ENCODE measurements around the gene AP5B1. TPM values are rescaled to one million over a fixed set of nuclear protein-coding genes. Genes with fewer than 3 reads are reported as not detected.

AP5B1 gene
- total RNA-seq, 3 donors from 2014 or later: 15.5 to 19.3 (median 17.6) TPM

DNA sequence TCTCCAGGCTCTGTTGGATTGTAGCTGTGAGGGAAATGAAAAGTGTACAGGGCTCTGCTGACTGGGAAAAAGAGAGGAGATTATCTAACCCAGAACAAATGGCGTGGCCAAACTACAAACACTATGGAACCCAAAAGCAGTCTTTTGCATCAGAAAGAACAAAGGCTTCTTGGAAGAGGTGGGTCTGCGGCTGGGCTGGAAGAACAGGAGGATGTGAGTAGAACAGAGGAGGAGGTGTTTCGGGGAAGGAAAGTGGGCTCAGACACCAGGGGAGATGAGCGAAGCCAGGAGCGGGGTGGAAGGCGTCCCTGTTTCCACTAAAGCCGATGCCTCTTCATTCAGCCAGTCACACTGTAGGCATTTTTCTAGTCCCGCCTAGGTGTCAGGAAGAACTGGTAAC is 18.1 kb upstream of the AP5B1 start:
- intact Hi-C loops (cut with DNase I; ENCODE audit: low total_unique reads): no loop called here
- Histone ChIP-seq H3K27ac (no peak overlapping the region), H3K4me1 (no peaks in the 10 kb centered on the region), H3K27me3 (peaks cover 0 to 23% of the 10 kb centered on the region in 2 donors), H3K4me3 (no peak overlapping the region), H3K36me3 (no peaks in the 10 kb centered on the region), H3K9me3 (no peaks in the 10 kb centered on the region)
- no peak for DNase-seq (ENCODE audit: low spot score in 2 of 2)
- TF ChIP-seq, protein P1, sequence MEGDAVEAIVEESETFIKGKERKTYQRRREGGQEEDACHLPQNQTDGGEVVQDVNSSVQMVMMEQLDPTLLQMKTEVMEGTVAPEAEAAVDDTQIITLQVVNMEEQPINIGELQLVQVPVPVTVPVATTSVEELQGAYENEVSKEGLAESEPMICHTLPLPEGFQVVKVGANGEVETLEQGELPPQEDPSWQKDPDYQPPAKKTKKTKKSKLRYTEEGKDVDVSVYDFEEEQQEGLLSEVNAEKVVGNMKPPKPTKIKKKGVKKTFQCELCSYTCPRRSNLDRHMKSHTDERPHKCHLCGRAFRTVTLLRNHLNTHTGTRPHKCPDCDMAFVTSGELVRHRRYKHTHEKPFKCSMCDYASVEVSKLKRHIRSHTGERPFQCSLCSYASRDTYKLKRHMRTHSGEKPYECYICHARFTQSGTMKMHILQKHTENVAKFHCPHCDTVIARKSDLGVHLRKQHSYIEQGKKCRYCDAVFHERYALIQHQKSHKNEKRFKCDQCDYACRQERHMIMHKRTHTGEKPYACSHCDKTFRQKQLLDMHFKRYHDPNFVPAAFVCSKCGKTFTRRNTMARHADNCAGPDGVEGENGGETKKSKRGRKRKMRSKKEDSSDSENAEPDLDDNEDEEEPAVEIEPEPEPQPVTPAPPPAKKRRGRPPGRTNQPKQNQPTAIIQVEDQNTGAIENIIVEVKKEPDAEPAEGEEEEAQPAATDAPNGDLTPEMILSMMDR (IDR thresholded peaks at IDR 0.05): no peak
- TF ChIP-seq POLR2A (IDR thresholded peaks at IDR 0.05) (no peak), POLR2AphosphoS5 (IDR thresholded peaks at IDR 0.05) (no peak)

DNA sequence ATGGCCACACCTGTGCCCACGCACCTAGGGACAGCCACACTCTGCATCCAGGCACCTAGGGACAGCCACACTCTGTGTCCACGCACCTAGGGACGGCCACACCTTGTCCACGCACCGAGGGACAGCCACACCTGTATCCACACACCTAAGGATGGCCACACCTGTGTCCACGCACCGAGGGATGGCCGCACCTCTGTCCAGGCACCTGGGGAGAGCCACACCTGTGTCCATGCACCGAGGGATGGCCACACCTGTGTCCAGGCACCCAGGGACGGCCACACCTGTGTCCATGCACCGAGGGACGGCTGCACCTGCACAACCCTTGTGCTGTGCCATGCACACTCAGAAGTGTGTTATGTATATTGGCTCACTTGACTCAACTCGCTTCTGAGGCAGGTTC is 16.9 kb upstream of the AP5B1 start:
- no peak overlapping the region for H3K4me3 ChIP-seq
- intact Hi-C loops (cut with DNase I; ENCODE audit: low total_unique reads): no loop called here
- H3K4me1 ChIP-seq: no peaks in the 10 kb centered on the region
- no peak for DNase-seq (ENCODE audit: low spot score in 2 of 2)
- no peaks in the 10 kb centered on the region for H3K9me3 ChIP-seq
- no peaks in the 10 kb centered on the region for H3K36me3 ChIP-seq
- peaks cover 0 to 11% of the 10 kb centered on the region in 2 donors for H3K27me3 ChIP-seq
- no peak overlapping the region for H3K27ac ChIP-seq
- TF ChIP-seq, protein P1 (IDR thresholded peaks at IDR 0.05): no peak
- no peak for TF ChIP-seq POLR2AphosphoS5 (IDR thresholded peaks at IDR 0.05)
- TF ChIP-seq POLR2A (IDR thresholded peaks at IDR 0.05): no peak

DNA sequence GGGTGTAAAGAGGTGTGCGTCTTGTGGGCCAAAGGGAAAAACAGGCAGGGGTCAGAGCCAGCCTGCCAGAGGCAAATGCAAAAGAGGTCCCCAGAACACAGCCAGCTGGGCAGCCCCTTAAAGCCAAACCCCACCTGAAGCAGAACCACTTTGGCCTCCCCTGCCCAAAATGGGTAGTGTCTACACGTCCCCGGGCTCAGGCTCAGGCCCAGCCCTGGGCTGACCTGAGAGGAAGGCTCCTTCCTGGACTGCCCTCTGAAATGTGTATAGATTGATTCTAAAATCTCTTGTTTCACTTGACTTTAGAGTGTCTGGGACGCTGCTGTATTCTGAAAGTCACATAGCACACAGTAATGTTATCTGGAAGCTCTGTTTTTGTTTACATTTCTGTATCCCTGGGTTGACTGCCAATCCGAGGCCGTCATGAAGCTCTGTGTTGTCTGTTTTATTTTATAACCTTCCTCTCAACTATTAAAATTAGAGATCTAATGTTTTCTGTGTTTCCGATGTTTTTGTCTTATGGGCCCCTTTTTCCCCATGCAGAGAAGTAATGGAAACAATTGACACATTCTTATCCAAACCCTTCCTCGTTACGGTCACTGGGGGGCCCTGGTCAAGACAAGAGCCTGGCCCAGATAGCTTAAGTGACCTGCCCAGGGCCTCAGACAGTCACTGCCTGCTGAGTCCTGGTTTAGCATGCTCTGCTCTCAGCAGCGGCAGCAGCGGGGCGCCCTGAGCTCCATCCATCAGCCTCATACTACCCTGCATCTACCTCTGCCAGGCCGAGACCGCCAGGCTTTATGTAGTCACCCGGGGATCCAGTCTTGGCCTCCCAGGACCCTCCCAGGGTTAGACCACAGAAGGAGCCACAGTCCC is 16.2 kb upstream of the AP5B1 start:
- Histone ChIP-seq H3K4me3 (no peak overlapping the region), H3K9me3 (no peaks in the 10 kb centered on the region), H3K27ac (no peak overlapping the region), H3K4me1 (peaks cover 0 to 5% of the 10 kb centered on the region in 2 donors), H3K36me3 (no peaks in the 10 kb centered on the region), H3K27me3 (peaks cover 0 to 5% of the 10 kb centered on the region in 2 donors)
- DNase-seq (ENCODE audit: low spot score in 2 of 2): no peak
- TF ChIP-seq, protein P1 (IDR thresholded peaks at IDR 0.05): no peak
- TF ChIP-seq POLR2AphosphoS5 (IDR thresholded peaks at IDR 0.05) (no peak), POLR2A (IDR thresholded peaks at IDR 0.05) (no peak)
- intact Hi-C loops (cut with DNase I; ENCODE audit: low total_unique reads): no loop called here

DNA sequence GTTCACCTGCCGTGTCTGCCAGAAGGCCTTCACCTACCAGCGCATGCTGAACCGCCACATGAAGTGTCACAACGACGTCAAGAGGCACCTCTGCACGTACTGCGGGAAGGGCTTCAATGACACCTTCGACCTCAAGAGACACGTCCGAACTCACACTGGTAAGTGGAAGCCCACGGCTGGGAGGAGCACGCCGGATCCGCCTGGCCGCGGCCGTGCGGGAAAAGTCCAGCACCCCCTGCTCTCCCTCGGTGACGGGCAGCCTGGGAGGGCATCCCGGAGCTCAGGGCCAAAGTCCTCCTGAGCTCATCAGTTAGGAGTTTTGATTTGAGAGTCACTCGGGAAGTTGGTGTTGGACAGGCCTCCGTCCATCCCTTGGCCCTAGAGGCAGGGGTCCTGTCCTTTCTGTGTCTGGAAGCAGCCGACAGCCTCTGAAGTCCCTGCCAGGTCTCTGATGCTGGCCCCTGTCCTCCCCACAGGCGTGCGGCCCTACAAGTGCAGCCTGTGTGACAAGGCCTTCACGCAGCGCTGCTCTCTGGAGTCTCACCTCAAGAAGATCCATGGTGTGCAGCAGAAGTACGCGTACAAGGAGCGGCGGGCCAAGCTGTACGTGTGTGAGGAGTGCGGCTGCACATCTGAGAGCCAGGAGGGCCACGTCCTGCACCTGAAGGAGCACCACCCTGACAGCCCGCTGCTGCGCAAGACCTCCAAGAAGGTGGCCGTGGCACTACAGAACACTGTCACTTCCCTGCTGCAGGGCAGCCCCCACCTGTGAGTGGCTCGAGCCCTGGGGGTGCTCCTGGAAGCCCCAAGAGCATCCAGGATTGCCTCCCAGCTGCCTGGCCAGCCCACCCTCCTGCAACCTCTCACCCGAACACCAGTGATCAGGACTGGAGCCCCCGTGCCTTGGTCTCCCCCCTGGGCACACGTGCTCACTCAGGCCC is 14.1 kb upstream of the AP5B1 start:
- Histone ChIP-seq H3K36me3 (no peaks in the 10 kb centered on the region), H3K27ac (no peak overlapping the region), H3K9me3 (no peaks in the 10 kb centered on the region), H3K4me3 (no peak overlapping the region), H3K4me1 (peaks cover 0 to 20% of the 10 kb centered on the region in 2 donors), H3K27me3 (no peaks in the 10 kb centered on the region)
- TF ChIP-seq, protein P1 (IDR thresholded peaks at IDR 0.05): no peak
- TF ChIP-seq POLR2AphosphoS5 (IDR thresholded peaks at IDR 0.05): no peak
- TF ChIP-seq POLR2A (IDR thresholded peaks at IDR 0.05): no peak
- DNase-seq (ENCODE audit: low spot score in 2 of 2): no peak
- intact Hi-C loops (cut with DNase I; ENCODE audit: low total_unique reads): no loop called here
